ENCODE data around the gene IL31.

IL31 gene

DNA sequence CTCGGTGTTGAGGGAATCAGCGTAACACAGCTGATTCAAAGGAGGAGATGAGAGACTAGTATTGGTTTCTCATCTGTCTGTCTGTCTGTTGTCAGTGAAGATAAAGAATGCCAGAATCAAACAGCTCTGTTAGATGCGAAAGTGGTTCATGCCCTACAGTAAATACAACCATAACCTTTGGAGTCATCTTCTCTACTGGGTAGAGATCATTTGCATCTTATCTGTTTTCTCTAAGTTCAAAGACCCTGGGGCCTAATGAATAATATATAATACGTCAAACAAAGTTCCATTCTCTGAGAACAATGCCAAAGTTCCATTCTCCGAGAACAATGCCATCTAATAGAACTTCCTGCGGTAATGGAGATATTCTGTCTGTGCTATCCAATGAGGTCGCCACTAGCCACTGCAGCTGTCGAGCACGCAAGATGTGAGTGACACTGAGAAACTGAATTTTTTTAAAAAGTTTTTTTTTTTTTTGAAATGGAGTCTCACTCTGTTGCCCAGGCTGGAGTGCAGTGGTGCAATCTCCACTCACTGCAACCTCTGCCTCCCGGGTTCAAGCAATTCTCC lies 6.6 kb downstream of the IL31 start:
- Histone ChIP-seq H3K27me3 (ENCODE audit: control insufficient read depth in 1 of 2, insufficient read depth in 1 of 2, low read length in 2 of 2) (peaks cover 6 to 32% of the 10 kb centered on the region in 2 experiments), H3K4me3 (ENCODE audit: insufficient read depth in 1 of 2, low read depth in 1 of 2, low read length in 2 of 2) (no peak overlapping the region), H2BK12ac (ENCODE audit: low read length in 2 of 2) (no peak overlapping the region), H2AFZ (ENCODE audit: low read depth, low read length) (no peak overlapping the region), H2BK5ac (ENCODE audit: low read depth, low read length, poor library complexity, severe bottlenecking) (no peak overlapping the region), H4K91ac (ENCODE audit: low read length) (no peak overlapping the region), H3K79me1 (replicated peaks; ENCODE audit: low read length, poor library complexity, severe bottlenecking) (no peaks in the 10 kb centered on the region), H2BK15ac (ENCODE audit: low read depth, poor library complexity, severe bottlenecking) (no peak overlapping the region), H2BK120ac (ENCODE audit: low read depth, low read length) (no peak overlapping the region), H3K9me3 (ENCODE audit: control insufficient read depth, low read length) (no peaks in the 10 kb centered on the region), H3K36me3 (ENCODE audit: control insufficient read depth in 1 of 2, insufficient read depth in 2 of 2, low read depth in 1 of 2, low read length in 2 of 2) (no peaks in the 10 kb centered on the region), H3K18ac (ENCODE audit: low read depth in 1 of 2, low read length in 2 of 2) (no peak overlapping the region), H3K4me1 (ENCODE audit: control insufficient read depth, insufficient read depth, low read depth, low read length) (no peaks in the 10 kb centered on the region), H4K8ac (ENCODE audit: low read length) (no peak overlapping the region), H3K9ac (ENCODE audit: low read length) (no peak overlapping the region), H3K23ac (ENCODE audit: low read length in 2 of 2) (no peak overlapping the region), H3K14ac (ENCODE audit: low read length in 2 of 2) (no peak overlapping the region), H3K27ac (ENCODE audit: low read length, poor library complexity, severe bottlenecking) (no peak overlapping the region), H3K4ac (ENCODE audit: low read depth in 1 of 2, low read length in 2 of 2) (no peak overlapping the region), H2AK5ac (ENCODE audit: low read length, severe bottlenecking) (no peak overlapping the region), H3K4me2 (ENCODE audit: low read length, poor library complexity, severe bottlenecking) (no peak overlapping the region)
- 97% methylated on average over 10 of the region's 10 CpGs for WGBS
- no peak for DNase-seq

DNA sequence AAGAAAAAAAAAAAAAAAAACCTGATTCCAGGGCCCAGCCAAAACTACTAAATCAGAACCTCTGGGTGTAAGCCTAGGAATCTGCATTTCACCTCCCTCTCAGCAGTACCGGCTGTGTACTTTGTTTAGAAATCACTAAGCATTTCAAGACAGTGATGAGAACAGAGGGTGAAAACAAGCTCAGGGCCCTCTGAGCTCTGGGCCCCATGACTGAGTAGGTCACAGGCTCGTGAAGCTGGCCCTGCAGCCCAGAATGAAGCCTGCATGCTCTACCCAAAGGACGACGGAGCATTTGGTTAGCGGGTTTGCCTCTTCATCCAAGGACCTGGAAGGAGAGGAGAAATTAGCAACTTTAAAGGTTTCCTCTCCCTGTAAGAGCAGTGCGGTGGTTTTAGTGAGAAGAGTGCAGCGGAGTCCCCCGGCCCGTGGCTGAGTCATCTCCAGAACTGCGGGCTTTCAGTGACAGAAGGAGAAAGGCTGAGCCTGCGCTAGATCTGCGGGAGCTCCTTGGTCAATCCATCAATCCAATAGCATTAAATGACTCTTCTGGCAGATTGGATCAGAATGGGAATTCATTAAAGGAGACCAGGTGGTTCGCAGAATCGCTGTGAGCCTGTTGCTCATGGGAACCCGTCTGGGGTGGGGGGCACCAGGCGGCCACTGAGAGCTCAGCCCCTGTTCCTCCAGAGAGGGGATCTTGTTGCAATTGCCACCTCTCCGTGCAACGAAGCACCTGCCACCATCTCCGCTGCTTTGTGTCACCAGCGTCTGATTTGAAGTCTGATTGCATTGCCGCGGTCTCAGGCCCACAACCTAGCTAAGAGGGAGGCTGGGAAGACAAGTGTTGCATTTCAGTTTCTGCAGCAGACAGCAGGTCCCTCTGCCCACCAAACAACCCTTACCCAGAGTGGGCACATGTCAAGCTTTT lies 7.3 kb downstream of the IL31 start:
- H2BK5ac ChIP-seq (ENCODE audit: low read depth, low read length, poor library complexity, severe bottlenecking) = no peak overlapping the region
- no peak overlapping the region for H3K18ac ChIP-seq (ENCODE audit: low read depth in 1 of 2, low read length in 2 of 2)
- H2BK15ac ChIP-seq (ENCODE audit: low read depth, poor library complexity, severe bottlenecking) = no peak overlapping the region
- no peak overlapping the region for H3K4me2 ChIP-seq (ENCODE audit: low read length, poor library complexity, severe bottlenecking)
- no peak overlapping the region for H4K91ac ChIP-seq (ENCODE audit: low read length)
- H3K27me3 ChIP-seq (ENCODE audit: control insufficient read depth in 1 of 2, insufficient read depth in 1 of 2, low read length in 2 of 2) = peaks cover 4 to 34% of the 10 kb centered on the region in 2 experiments
- H3K27ac ChIP-seq (ENCODE audit: low read length, poor library complexity, severe bottlenecking) = no peak overlapping the region
- H2AK5ac ChIP-seq (ENCODE audit: low read length, severe bottlenecking) = no peak overlapping the region
- no peak overlapping the region for H3K4me3 ChIP-seq (ENCODE audit: insufficient read depth in 1 of 2, low read depth in 1 of 2, low read length in 2 of 2)
- H4K8ac ChIP-seq (ENCODE audit: low read length) = no peak overlapping the region
- no peak for DNase-seq
- no peak overlapping the region for H2BK12ac ChIP-seq (ENCODE audit: low read length in 2 of 2)
- H3K14ac ChIP-seq (ENCODE audit: low read length in 2 of 2) = no peak overlapping the region
- no peak overlapping the region for H3K4ac ChIP-seq (ENCODE audit: low read depth in 1 of 2, low read length in 2 of 2)
- H2BK120ac ChIP-seq (ENCODE audit: low read depth, low read length) = no peak overlapping the region
- no peaks in the 10 kb centered on the region for H3K4me1 ChIP-seq (ENCODE audit: control insufficient read depth, insufficient read depth, low read depth, low read length)
- no peaks in the 10 kb centered on the region for H3K36me3 ChIP-seq (ENCODE audit: control insufficient read depth in 1 of 2, insufficient read depth in 2 of 2, low read depth in 1 of 2, low read length in 2 of 2)
- no peak overlapping the region for H3K9ac ChIP-seq (ENCODE audit: low read length)
- H3K79me1 ChIP-seq (replicated peaks; ENCODE audit: low read length, poor library complexity, severe bottlenecking) = no peaks in the 10 kb centered on the region
- H2AFZ ChIP-seq (ENCODE audit: low read depth, low read length) = no peak overlapping the region
- WGBS = 82% methylated on average over 22 of the region's 22 CpGs
- no peak overlapping the region for H3K23ac ChIP-seq (ENCODE audit: low read length in 2 of 2)
- H3K9me3 ChIP-seq (ENCODE audit: control insufficient read depth, low read length) = no peaks in the 10 kb centered on the region

DNA sequence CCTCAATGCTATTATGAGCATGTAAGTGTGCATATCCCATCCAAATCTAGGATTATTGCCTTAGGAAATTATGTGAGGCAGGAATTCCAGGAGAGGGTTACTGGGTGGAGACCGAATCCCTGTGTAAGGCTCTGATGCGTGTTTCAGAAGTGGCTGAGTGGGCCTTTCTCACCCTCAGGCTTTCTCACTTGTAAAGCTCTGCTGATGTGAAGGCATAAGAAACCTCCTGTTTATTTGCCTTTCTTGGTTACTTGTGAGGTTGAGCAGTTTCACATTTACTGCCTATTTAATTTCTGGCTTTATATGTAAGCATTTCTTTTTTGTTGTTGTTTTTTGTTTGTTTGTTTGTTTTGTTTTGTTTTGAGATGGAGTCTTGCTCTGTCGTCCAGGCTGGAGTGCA lies 11.0 kb downstream of the IL31 start:
- no peak overlapping the region for H4K8ac ChIP-seq (ENCODE audit: low read length)
- no peak overlapping the region for H3K18ac ChIP-seq (ENCODE audit: low read depth in 1 of 2, low read length in 2 of 2)
- H3K9ac ChIP-seq (ENCODE audit: low read length) = no peak overlapping the region
- no peaks in the 10 kb centered on the region for H3K4me1 ChIP-seq (ENCODE audit: control insufficient read depth, insufficient read depth, low read depth, low read length)
- H3K23ac ChIP-seq (ENCODE audit: low read length in 2 of 2) = no peak overlapping the region
- H2AFZ ChIP-seq (ENCODE audit: low read depth, low read length) = no peak overlapping the region
- no peak overlapping the region for H4K91ac ChIP-seq (ENCODE audit: low read length)
- H3K27me3 ChIP-seq (ENCODE audit: control insufficient read depth in 1 of 2, insufficient read depth in 1 of 2, low read length in 2 of 2) = peaks cover 0 to 22% of the 10 kb centered on the region in 2 experiments
- no peak overlapping the region for H2BK15ac ChIP-seq (ENCODE audit: low read depth, poor library complexity, severe bottlenecking)
- no peak overlapping the region for H3K4me2 ChIP-seq (ENCODE audit: low read length, poor library complexity, severe bottlenecking)
- no peaks in the 10 kb centered on the region for H3K36me3 ChIP-seq (ENCODE audit: control insufficient read depth in 1 of 2, insufficient read depth in 2 of 2, low read depth in 1 of 2, low read length in 2 of 2)
- no peak for DNase-seq
- 84% methylated on average over 3 of the region's 3 CpGs for WGBS
- H2AK5ac ChIP-seq (ENCODE audit: low read length, severe bottlenecking) = no peak overlapping the region
- no peak overlapping the region for H2BK120ac ChIP-seq (ENCODE audit: low read depth, low read length)
- no peak overlapping the region for H3K4me3 ChIP-seq (ENCODE audit: insufficient read depth in 1 of 2, low read depth in 1 of 2, low read length in 2 of 2)
- H3K9me3 ChIP-seq (ENCODE audit: control insufficient read depth, low read length) = no peaks in the 10 kb centered on the region
- no peaks in the 10 kb centered on the region for H3K79me1 ChIP-seq (replicated peaks; ENCODE audit: low read length, poor library complexity, severe bottlenecking)
- H3K14ac ChIP-seq (ENCODE audit: low read length in 2 of 2) = no peak overlapping the region
- no peak overlapping the region for H2BK12ac ChIP-seq (ENCODE audit: low read length in 2 of 2)
- no peak overlapping the region for H3K4ac ChIP-seq (ENCODE audit: low read depth in 1 of 2, low read length in 2 of 2)
- no peak overlapping the region for H3K27ac ChIP-seq (ENCODE audit: low read length, poor library complexity, severe bottlenecking)
- no peak overlapping the region for H2BK5ac ChIP-seq (ENCODE audit: low read depth, low read length, poor library complexity, severe bottlenecking)

DNA sequence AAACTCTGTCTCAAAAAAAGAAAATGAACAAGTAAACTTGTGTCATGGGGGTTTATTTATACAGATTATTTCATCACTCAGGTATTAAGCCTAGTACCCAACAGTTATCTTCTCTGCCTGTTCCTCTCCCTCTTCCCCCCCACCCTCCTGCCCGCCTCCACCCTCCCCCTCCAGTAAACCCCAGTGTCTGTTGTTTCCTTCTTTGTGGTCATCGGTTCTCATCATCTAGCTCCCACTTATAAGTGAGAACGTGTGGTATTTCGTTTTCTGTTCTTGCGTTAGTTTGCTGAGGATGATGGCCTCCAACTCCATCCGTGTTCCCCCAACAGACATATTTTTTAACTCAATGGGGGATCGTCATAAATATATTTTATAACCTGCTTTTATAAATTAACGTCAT lies 12.3 kb downstream of the IL31 start:
- Histone ChIP-seq H4K8ac (ENCODE audit: low read length) (no peak overlapping the region), H2BK12ac (ENCODE audit: low read length in 2 of 2) (no peak overlapping the region), H2BK15ac (ENCODE audit: low read depth, poor library complexity, severe bottlenecking) (no peak overlapping the region), H3K18ac (ENCODE audit: low read depth in 1 of 2, low read length in 2 of 2) (no peak overlapping the region), H3K23ac (ENCODE audit: low read length in 2 of 2) (no peak overlapping the region), H4K91ac (ENCODE audit: low read length) (no peak overlapping the region), H3K27ac (ENCODE audit: low read length, poor library complexity, severe bottlenecking) (no peak overlapping the region), H2BK5ac (ENCODE audit: low read depth, low read length, poor library complexity, severe bottlenecking) (no peak overlapping the region), H3K9ac (ENCODE audit: low read length) (no peak overlapping the region), H3K4ac (ENCODE audit: low read depth in 1 of 2, low read length in 2 of 2) (no peak overlapping the region), H3K14ac (ENCODE audit: low read length in 2 of 2) (no peak overlapping the region), H2AK5ac (ENCODE audit: low read length, severe bottlenecking) (no peak overlapping the region), H3K4me2 (ENCODE audit: low read length, poor library complexity, severe bottlenecking) (no peak overlapping the region), H3K27me3 (ENCODE audit: control insufficient read depth in 1 of 2, insufficient read depth in 1 of 2, low read length in 2 of 2) (peaks cover 0 to 22% of the 10 kb centered on the region in 2 experiments), H3K4me3 (ENCODE audit: insufficient read depth in 1 of 2, low read depth in 1 of 2, low read length in 2 of 2) (no peak overlapping the region), H2AFZ (ENCODE audit: low read depth, low read length) (no peak overlapping the region), H3K9me3 (ENCODE audit: control insufficient read depth, low read length) (no peaks in the 10 kb centered on the region), H2BK120ac (ENCODE audit: low read depth, low read length) (no peak overlapping the region), H3K79me1 (replicated peaks; ENCODE audit: low read length, poor library complexity, severe bottlenecking) (no peaks in the 10 kb centered on the region), H3K4me1 (ENCODE audit: control insufficient read depth, insufficient read depth, low read depth, low read length) (no peaks in the 10 kb centered on the region), H3K36me3 (ENCODE audit: control insufficient read depth in 1 of 2, insufficient read depth in 2 of 2, low read depth in 1 of 2, low read length in 2 of 2) (no peaks in the 10 kb centered on the region)
- no peak for DNase-seq
- 88% methylated on average over 8 of the region's 8 CpGs for WGBS
